HG02610 (cell line): ENCODE data around the gene ZNF25.
"Not testable (repeated sequence)": the region's sequence is repeated elsewhere in the genome, so short reads cannot be mapped to it uniquely, and the experiment has no call there.

Source experiments
- ATAC-seq: cut with Tn5 transposase; IDR thresholded peaks from one replicate; pipeline ENCODE4 v1.9.1; 2021; ENCODE audit warnings: mild to moderate bottlenecking, moderate library complexity; ENCODE audit not compliant: unreplicated experiment

The ZNF25 gene

GRCh38 chr10:37976091-37976879 is at the start of gene ZNF25:
ZNF25 (minus strand) TSS chr10:37976647; CDS start chr10:37971722, 4,925 bp downstream.
- peak; percentile 96 for ATAC-seq

GRCh38 chr10:38025283-38025682 is 48.8 kb upstream of the ZNF25 start:
- ATAC-seq = peak; percentile 70

GRCh38 chr10:38019124-38019523 is 42.7 kb upstream of the ZNF25 start:
- not testable (repeated sequence) for ATAC-seq

GRCh38 chr10:38016354-38016753 is 39.9 kb upstream of the ZNF25 start:
- ATAC-seq = no peak

- peak; percentile 88 for ATAC-seq
Observed at GRCh38 chr10:38010119-38010903, 33.9 kb upstream of the ZNF25 start, which contains the start of gene ZNF33A. ZNF33A (plus strand) TSS chr10:38010675; CDS start chr10:38012342, 1,667 bp downstream.

- ATAC-seq = no peak
Observed at GRCh38 chr10:38007991-38008390, 31.5 kb upstream of the ZNF25 start.

GRCh38 chr10:38007551-38007950 is 31.1 kb upstream of the ZNF25 start:
- no peak for ATAC-seq

GRCh38 chr10:38003588-38003987 is 27.1 kb upstream of the ZNF25 start:
- no peak for ATAC-seq

- no peak for ATAC-seq
Observed at GRCh38 chr10:38003026-38003425, 26.6 kb upstream of the ZNF25 start.

- ATAC-seq = not testable (repeated sequence)
Observed at GRCh38 chr10:38000474-38000873, 24.0 kb upstream of the ZNF25 start.

- not testable (repeated sequence) for ATAC-seq
Observed at GRCh38 chr10:37998920-37999319, 22.5 kb upstream of the ZNF25 start.

- ATAC-seq = peak; percentile 45
Observed at GRCh38 chr10:37992083-37992482, 15.6 kb upstream of the ZNF25 start.

GRCh38 chr10:37991655-37992054 is 15.2 kb upstream of the ZNF25 start:
- ATAC-seq = no peak

- no peak for ATAC-seq
Observed at GRCh38 chr10:37976880-37977203, 395 bp upstream of the ZNF25 start.

GRCh38 chr10:37975401-37975991 is 951 bp downstream of the ZNF25 start:
- no peak for ATAC-seq

GRCh38 chr10:37972396-37972795 is 4.1 kb downstream of the ZNF25 start:
- ATAC-seq = no peak

GRCh38 chr10:37965006-37965405 is 11.4 kb downstream of the ZNF25 start:
- ATAC-seq = no peak

GRCh38 chr10:37960591-37961137 is 15.8 kb downstream of the ZNF25 start:
- ATAC-seq = no peak

- ATAC-seq = no peak
Observed at GRCh38 chr10:37957841-37958240, 18.6 kb downstream of the ZNF25 start.

GRCh38 chr10:37952926-37953325 is 23.5 kb downstream of the ZNF25 start:
- no peak for ATAC-seq

GRCh38 chr10:37952043-37952755 is 24.2 kb downstream of the ZNF25 start:
- ATAC-seq = no peak
